ENCODE data around the gene GNAQ.

Gene GNAQ

DNA sequence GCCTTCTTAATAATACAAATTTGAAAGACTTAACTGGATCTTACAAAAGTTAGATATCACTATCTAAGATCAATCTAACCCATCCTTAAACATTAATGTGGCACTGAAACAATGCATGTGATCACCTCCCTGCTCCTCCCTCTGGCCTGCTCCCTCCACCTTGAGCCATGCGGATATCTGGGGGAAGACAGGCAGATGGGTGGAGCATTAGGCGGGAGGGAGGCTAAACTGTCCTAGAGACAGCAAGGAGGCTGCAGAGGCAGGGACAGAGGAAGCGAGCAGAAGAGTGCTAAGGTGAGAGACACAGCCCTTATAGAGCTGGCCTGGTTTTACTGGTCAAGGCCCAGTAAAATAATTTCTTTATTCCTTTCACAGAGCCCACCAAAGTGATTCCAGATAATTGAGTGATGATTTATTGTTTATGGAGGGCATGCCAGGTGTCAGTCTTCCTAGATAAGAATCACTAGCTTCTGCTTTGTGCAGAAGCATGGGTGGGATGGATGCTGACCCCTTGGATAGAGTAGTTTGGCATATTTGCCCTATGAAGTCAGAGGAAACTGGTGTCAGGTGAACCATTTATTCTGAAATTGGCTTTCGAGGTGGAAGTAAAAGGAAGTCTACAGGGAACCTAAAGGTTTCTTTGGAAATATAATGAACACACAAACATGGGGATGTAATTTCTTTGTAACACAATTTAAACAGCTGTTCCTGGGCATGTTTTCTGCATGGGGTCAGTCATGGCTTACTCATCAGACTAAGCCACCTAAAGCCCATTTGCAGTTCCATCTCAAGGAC is 188.3 kb downstream of the GNAQ start:
- no peak overlapping the region for H3K4me3 ChIP-seq
- no peak overlapping the region for H3K27ac ChIP-seq
- TF ChIP-seq, protein P1, sequence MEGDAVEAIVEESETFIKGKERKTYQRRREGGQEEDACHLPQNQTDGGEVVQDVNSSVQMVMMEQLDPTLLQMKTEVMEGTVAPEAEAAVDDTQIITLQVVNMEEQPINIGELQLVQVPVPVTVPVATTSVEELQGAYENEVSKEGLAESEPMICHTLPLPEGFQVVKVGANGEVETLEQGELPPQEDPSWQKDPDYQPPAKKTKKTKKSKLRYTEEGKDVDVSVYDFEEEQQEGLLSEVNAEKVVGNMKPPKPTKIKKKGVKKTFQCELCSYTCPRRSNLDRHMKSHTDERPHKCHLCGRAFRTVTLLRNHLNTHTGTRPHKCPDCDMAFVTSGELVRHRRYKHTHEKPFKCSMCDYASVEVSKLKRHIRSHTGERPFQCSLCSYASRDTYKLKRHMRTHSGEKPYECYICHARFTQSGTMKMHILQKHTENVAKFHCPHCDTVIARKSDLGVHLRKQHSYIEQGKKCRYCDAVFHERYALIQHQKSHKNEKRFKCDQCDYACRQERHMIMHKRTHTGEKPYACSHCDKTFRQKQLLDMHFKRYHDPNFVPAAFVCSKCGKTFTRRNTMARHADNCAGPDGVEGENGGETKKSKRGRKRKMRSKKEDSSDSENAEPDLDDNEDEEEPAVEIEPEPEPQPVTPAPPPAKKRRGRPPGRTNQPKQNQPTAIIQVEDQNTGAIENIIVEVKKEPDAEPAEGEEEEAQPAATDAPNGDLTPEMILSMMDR (IDR thresholded peaks at IDR 0.05), result no peak
- DNase-seq (ENCODE audit: low spot score), result no peak

DNA sequence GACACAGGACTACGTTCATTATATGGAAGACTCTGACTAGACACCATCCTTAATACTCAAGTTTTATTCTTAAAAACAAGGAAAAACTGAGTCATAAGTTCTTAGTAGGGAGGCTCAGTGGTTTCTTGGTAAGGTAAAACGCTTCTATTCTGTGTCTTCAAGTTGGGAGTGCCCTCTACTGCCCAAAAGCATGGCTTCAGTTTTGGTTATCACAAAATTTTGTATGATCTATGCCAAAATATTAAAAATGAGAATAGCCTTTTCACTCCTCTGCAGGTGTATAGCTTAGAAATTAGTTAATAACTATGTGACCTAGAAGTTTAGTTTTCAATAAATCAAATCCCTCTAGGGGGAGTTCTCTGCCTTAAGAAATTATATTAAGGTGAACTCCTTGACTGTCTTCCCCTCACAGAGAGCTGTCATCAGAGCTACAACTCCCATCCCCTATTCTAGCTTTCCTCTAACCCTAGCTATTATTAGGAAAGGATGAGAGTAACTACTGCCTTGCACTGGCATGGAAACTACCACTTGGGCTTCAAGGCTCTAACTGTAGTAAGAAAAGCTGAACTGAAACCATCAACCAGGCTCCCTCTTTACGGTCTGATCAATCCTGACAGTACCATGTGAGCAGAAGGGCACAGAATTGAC is 189.7 kb downstream of the GNAQ start:
- Histone ChIP-seq H3K4me3 (no peak overlapping the region), H3K27ac (no peak overlapping the region)
- no peak for DNase-seq (ENCODE audit: low spot score)
- TF ChIP-seq, protein P1 (IDR thresholded peaks at IDR 0.05), result no peak

DNA sequence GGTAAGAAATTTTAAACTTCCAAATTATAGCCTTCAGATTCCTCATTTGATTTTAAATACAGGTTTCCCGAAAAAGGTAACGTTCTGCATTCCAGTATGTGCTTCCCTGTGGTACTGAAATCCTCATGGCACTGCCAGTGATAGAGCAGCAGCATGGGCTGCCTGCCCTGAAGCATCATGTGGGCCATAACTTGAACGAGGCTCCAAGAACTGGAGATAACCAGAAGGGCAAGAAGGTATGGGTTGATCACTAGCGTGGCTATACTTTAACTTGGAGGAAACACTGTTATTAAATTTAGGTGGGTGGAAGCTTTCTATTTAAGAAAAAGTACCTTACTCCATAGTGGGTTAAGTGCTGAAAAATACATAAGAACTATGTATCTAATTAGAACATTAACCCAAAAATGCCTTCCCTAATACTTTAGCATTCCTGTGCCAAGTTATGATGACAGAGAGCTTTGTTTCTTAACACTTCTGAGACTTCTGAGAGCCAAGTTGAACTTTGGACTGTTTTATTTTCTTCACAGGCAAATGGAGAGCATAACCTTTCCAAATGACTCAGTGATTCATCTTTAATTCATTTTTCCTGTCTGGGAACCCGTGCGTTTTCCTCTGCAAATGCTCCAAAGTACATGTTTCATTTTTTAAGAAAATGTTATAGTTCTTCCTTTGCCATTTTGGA is 192.0 kb downstream of the GNAQ start:
- no peak for DNase-seq (ENCODE audit: low spot score)
- H3K27ac ChIP-seq, result peak overlapping the region in 1 of 2 donors; percentile 36
- no peak overlapping the region for H3K4me3 ChIP-seq
- TF ChIP-seq, protein P1 (IDR thresholded peaks at IDR 0.05), result no peak

GRCh38 chr9:77838986-77839385 is 192.6 kb downstream of the GNAQ start:
- Histone ChIP-seq H3K4me3 (no peak overlapping the region), H3K27ac (no peak overlapping the region)
- TF ChIP-seq, protein P1 (IDR thresholded peaks at IDR 0.05), result no peak
- DNase-seq (ENCODE audit: low spot score), result no peak

DNA sequence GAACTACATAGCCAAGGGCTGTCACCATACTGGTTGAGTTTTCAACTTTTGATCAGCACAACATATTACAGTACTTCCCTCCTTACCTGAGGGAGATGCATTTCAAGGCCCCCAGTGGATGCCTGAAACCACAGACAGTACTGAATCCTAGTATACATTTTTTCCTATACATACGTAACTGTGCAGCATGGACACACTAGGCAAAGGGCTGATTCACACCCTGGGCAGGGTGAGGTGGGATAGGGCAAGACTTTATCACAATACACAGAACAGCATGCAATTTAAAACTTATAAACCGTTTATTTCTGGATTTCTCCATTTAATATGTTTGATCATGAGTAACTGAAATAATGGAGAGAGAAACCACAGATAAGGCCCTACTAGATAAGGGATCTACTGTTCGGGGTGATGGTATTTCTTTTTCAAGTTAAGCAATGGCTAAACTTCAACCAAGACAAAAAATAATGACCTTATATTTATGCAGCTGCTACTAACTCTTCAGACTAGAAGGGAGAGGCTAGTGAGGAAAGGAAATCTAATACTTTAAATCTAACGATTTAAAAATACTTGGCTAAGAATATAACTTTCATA is 196.6 kb downstream of the GNAQ start:
- no peak for DNase-seq (ENCODE audit: low spot score)
- Histone ChIP-seq H3K27ac (no peak overlapping the region), H3K4me3 (no peak overlapping the region)
- TF ChIP-seq, protein P1 (IDR thresholded peaks at IDR 0.05), result no peak

DNA sequence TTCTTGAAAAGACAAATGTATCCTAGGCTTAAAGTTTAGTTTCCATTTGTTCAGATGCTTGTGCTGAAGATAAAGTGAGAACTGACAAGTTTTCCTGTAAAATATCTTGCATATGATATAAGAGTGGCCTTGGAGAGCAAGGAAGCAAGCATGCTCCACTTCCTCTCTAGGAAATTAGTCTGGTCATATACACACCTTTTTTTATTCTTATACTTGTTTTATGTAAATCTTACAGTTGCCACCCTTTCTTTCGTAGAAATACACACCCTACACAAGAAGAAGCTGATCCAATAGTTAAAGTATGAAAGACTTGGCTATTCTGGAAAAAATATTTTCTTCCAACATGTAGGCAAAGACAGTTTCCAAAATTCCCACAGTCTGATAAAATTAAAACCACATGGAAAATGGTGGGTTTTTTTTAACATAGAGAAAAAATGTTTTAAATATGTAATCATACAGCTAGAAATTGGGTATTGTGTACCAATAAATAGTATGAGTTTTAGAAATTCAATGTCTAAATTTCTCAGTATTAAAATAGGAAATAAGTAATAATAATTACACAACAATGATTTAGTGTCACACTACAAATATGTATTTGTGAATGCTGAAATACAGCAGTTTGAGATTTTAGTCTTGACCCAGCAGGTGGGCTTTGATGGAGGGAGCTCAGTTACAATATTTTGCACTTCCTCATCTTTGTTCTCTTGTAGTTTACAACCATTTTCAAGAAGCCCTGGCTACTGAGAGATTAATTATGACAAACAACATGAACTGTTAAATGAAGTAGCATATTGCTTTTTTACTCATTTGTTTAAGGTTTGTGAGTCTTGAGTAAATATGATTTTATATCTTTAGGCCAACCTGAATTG is 197.8 kb downstream of the GNAQ start:
- no peak for DNase-seq (ENCODE audit: low spot score)
- Histone ChIP-seq H3K4me3 (no peak overlapping the region), H3K27ac (no peak overlapping the region)
- TF ChIP-seq, protein P1 (IDR thresholded peaks at IDR 0.05), result no peak
